A673 (cell line): ENCODE measurements around the gene FAH. TPM values are rescaled to one million over a fixed set of nuclear protein-coding genes. Genes with fewer than 3 reads are reported as not detected.

Experiments used
- Bru-seq: library from RNA; stranded (reverse); fragments of 400-500 nt; gene quantifications from one replicate; lab custom pipeline; 2021; lab: Mats Ljungman, UMichigan
- BruChase-seq, 2 experiments: library from RNA; stranded (reverse); fragments of 400-500 nt; gene quantifications; one replicate each; lab custom pipeline; 2021; lab: Mats Ljungman, UMichigan
- BruUV-seq: library from RNA; stranded (reverse); fragments of 400-500 nt; replicated peaks from 2 replicates; lab custom pipeline; 2021; lab: Mats Ljungman, UMichigan
- CTCF ChIA-PET: fragments of 300-600 bp; sonication (Branson Sonifier 250); formaldehyde crosslinking; loops from one replicate; lab custom pipeline; 2022; ENCODE audit warnings: antibody characterized with exemption; lab: Charles Lee
- POLR2A ChIA-PET: fragments of 300-600 bp; sonication (Branson Sonifier 250); formaldehyde crosslinking; loops from one replicate; lab custom pipeline; 2022; ENCODE audit warnings: antibody characterized with exemption; ENCODE audit not compliant: low non-redundant PET; lab: Charles Lee
- DNase-seq: peaks from one replicate; pipeline ENCODE4 v3.0.0-alpha.2; 2015; ENCODE audit warnings: low spot score
- H3K27ac ChIP-seq: fragments of 200-600 bp; sonication (generic); 2 replicates; pipeline ENCODE4 v1.5.1; 2016; ENCODE audit warnings: mixed run types, low read depth, mild to moderate bottlenecking, mixed read lengths, antibody characterized with exemption, low read length; ENCODE audit not compliant: poor library complexity, severe bottlenecking
- H3K27me3 ChIP-seq: fragments of 200-600 bp; sonication (generic); replicated peaks from 2 replicates; pipeline ENCODE4 v1.6.1; 2017; ENCODE audit warnings: mixed run types, low read depth, mild to moderate bottlenecking, mixed read lengths, antibody characterized with exemption, low read length; ENCODE audit not compliant: insufficient read depth, poor library complexity
- H3K36me3 ChIP-seq: fragments of 200-600 bp; sonication (generic); 2 replicates; pipeline ENCODE4 v1.6.1; 2016; ENCODE audit warnings: mixed run types, mild to moderate bottlenecking, mixed read lengths, antibody characterized with exemption, low read length; ENCODE audit not compliant: insufficient read depth, poor library complexity, severe bottlenecking
- H3K4me1 ChIP-seq: fragments of 200-600 bp; sonication (generic); 2 replicates; pipeline ENCODE4 v1.6.1; 2017; ENCODE audit warnings: mixed run types, mild to moderate bottlenecking, mixed read lengths, antibody characterized with exemption, low read length; ENCODE audit not compliant: insufficient read depth, poor library complexity, severe bottlenecking
- H3K4me3 ChIP-seq: fragments of 200-600 bp; sonication (generic); 2 replicates; pipeline ENCODE4 v1.5.1; 2016; ENCODE audit warnings: low read depth, mixed run types, mild to moderate bottlenecking, mixed read lengths, low read length; ENCODE audit not compliant: poor library complexity, severe bottlenecking
- H3K9me3 ChIP-seq: fragments of 200-600 bp; sonication (generic); 2 replicates; pipeline ENCODE4 v1.6.1; 2016; ENCODE audit warnings: mixed run types, low read depth, mild to moderate bottlenecking, mixed read lengths, antibody characterized with exemption, low read length; ENCODE audit not compliant: poor library complexity, severe bottlenecking
- CTCF ChIP-seq: fragments of 300-800, 200-600 bp; sonication (generic); conservative IDR thresholded peaks from 2 replicates; pipeline ENCODE4 v1.5.1; 2017; ENCODE audit warnings: low read depth, mild to moderate bottlenecking, antibody characterized with exemption, low read length, moderate library complexity, mixed read lengths
- EZH2 ChIP-seq: fragments of 200-600 bp; sonication (generic); IDR thresholded peaks from 2 replicates; pipeline ENCODE4 v1.6.1; 2017; ENCODE audit warnings: borderline replicate concordance, low read depth, mild to moderate bottlenecking, mixed read lengths, antibody characterized with exemption, low read length; ENCODE audit not compliant: poor library complexity, severe bottlenecking
- intact Hi-C: fragments of 100-400 bp; cut with micrococcal nuclease; formaldehyde crosslinking; loops from one replicate; pipeline ENCODE4 v1.10.0; 2022; ENCODE audit not compliant: unreplicated experiment
- long read RNA-seq: library from polyadenylated mRNA; stranded (forward); transcript quantifications from one replicate; pipeline ENCODE4 v2.0.0, GENCODE V29; 2022
- total RNA-seq: library from RNA; stranded (reverse); gene quantifications from 2 replicates; pipeline ENCODE4 v1.2.3, GENCODE V29; 2021

The FAH gene
- total RNA-seq (2.0 and 5.3 TPM in 2 replicates), Bru-seq, nascent RNA (percentile 29 among the genes with signal in this experiment), BruChase-seq, experiment 1, labeled RNA remaining after a 2-hour chase (percentile 35 among the genes with signal in this experiment), BruChase-seq, experiment 2, labeled RNA remaining after a 6-hour chase (percentile 26 among the genes with signal in this experiment)
- long read RNA-seq, partial matches to known transcripts, result 0 of 1 reads
- long read RNA-seq, other reads (novel, unspliced or antisense), result 1 of 1 reads

DNA sequence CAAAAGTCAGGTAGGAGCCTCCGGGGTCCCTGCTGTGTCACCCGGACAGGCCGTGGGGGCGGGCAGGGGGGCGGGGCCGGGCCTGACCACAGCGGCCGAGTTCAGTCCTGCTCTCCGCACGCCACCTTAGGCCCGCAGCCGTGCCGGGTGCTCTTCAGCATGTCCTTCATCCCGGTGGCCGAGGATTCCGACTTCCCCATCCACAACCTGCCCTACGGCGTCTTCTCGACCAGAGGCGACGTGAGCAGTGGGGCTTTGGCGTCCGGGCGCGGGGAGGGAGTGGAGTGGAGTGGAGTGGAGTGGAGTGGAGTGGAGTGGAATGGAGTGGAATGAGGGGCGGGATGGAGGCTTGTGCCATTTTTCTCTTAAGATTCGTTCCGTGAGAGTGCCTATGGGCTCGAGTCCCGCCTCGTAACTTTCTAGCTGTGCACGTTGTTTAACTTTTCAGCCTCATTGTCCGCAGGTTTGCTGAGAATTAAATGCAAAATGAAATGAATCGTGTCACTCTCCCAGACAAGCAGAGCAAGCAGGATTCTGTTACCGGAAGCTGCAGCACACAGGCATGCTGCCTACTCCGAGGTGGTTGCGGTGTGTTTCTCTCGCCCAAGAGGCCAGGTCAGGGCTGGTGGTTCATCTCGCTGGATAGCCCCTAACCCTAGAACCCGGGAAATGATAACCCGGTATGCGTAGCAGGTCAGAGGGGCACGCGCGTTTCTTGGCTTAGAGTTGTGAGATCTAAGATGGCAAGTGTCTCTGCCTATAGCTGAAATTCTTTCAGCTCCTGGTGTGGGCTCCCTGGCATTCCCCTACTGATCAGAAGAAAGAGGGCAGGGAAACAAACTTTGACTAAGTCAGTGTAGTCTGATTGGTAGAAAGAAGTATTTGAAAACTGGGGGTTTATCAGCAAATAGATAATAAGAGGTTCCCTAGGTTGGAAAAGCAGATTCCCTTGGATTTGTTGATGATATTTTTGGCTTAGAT, at the start of gene FAH:
Gene FAH (plus strand): TSS at position 104 of the 981 bp plus-strand sequence. CDS start 56 bp downstream, at position 160.
- Histone ChIP-seq H3K4me3 (peak within 1 kb of the TSS; percentile 67), H3K36me3 (no peaks in the 10 kb centered on the region), H3K4me1 (peaks cover 4% of the 10 kb centered on the region), H3K9me3 (no peaks in the 10 kb centered on the region), H3K27me3 (no peaks in the 10 kb centered on the region), H3K27ac (no peak within 1 kb of the TSS)
- TF ChIP-seq EZH2 (no peak), CTCF (no peak)
- no TSS peak for BruUV-seq
- peak; percentile 42 for DNase-seq
- CTCF ChIA-PET, result interaction anchor here (0.7 kb wide), 1 partner anchor 24 kb away, joined by 12 read pairs; no protein-coding TSS in a partner anchor
- POLR2A ChIA-PET, result no interaction called here
- intact Hi-C loops, result no loop called here

- no peak overlapping the region for H3K4me3 ChIP-seq
- no peaks in the 10 kb centered on the region for H3K9me3 ChIP-seq
- no peak for DNase-seq
- BruUV-seq, result no TSS peak
- no peak overlapping the region for H3K27ac ChIP-seq
- TF ChIP-seq EZH2 (no peak), CTCF (no peak)
- no peaks in the 10 kb centered on the region for H3K36me3 ChIP-seq
- POLR2A ChIA-PET, result no interaction called here
- CTCF ChIA-PET, result no interaction called here
- peaks cover 2% of the 10 kb centered on the region for H3K4me1 ChIP-seq
- no peaks in the 10 kb centered on the region for H3K27me3 ChIP-seq
- intact Hi-C loops, result no loop called here
Measured at GRCh38 chr15:80105193-80105592, 47.6 kb upstream of the FAH start.

GRCh38 chr15:80105595-80105994, 47.2 kb upstream of the FAH start:
- no peak overlapping the region for H3K27ac ChIP-seq
- TF ChIP-seq EZH2, result no peak
- no peak for TF ChIP-seq CTCF
- ChIA-PET POLR2A (no interaction called here), CTCF (no interaction called here)
- intact Hi-C loops, result no loop called here
- no peak overlapping the region for H3K4me3 ChIP-seq
- no peaks in the 10 kb centered on the region for H3K27me3 ChIP-seq
- no peaks in the 10 kb centered on the region for H3K4me1 ChIP-seq
- H3K9me3 ChIP-seq, result no peaks in the 10 kb centered on the region
- no TSS peak for BruUV-seq
- no peak for DNase-seq
- H3K36me3 ChIP-seq, result no peaks in the 10 kb centered on the region
